Activated B cell treated with CpG ODN at 0.5 μM for 24 hours (primary cell): ENCODE measurements around the gene TEKTIP1. TPM values are rescaled to one million over a fixed set of nuclear protein-coding genes. Genes with fewer than 3 reads are reported as not detected.

Experiments used
- ATAC-seq: fragments of 200-7000 bp; cut with Tn5 transposase; one replicate; pipeline ENCODE4 v1.10.0; 2021; ENCODE audit warnings: low read depth, mild to moderate bottlenecking, moderate library complexity
- CTCF ChIA-PET: fragments of 350-600 bp; sonication (Branson Sonifier 250); formaldehyde crosslinking; loops from one replicate; lab custom pipeline; 2021; ENCODE audit warnings: antibody characterized with exemption; lab: Charles Lee
- POLR2A ChIA-PET: fragments of 350-600 bp; sonication (Branson Sonifier 250); formaldehyde crosslinking; loops from one replicate; lab custom pipeline; 2021; ENCODE audit warnings: antibody characterized with exemption; lab: Charles Lee
- DNase-seq: peaks from one replicate; pipeline ENCODE4 v3.0.0; 2022
- H3K27ac Mint-ChIP-seq: one replicate; pipeline ENCODE4 v1.8.0; 2020; ENCODE audit warnings: mixed read lengths
- H3K27me3 Mint-ChIP-seq: one replicate; pipeline ENCODE4 v1.8.0; 2021; ENCODE audit warnings: mixed read lengths
- H3K36me3 Mint-ChIP-seq: one replicate; pipeline ENCODE4 v1.8.0; 2021; ENCODE audit warnings: low read depth, mixed read lengths
- H3K4me1 Mint-ChIP-seq: one replicate; pipeline ENCODE4 v1.8.0; 2021; ENCODE audit warnings: mixed read lengths
- H3K4me3 Mint-ChIP-seq: one replicate; pipeline ENCODE4 v1.8.0; 2020; ENCODE audit warnings: mild to moderate bottlenecking, mixed read lengths
- H3K9me3 Mint-ChIP-seq: one replicate; pipeline ENCODE4 v1.8.0; 2020; ENCODE audit warnings: mixed read lengths
- CTCF ChIP-seq: fragments of 200-600 bp; IDR thresholded peaks from one replicate; pipeline ENCODE4 v1.8.0; 2022; ENCODE audit warnings: antibody characterized with exemption, mild to moderate bottlenecking
- intact Hi-C: fragments of 100-400 bp; cut with micrococcal nuclease; formaldehyde crosslinking; loops from one replicate; pipeline ENCODE4 v1.15.1; 2024
- total RNA-seq: library from RNA; stranded (reverse); gene quantifications from 2 replicates; pipeline ENCODE4 v1.2.3, GENCODE V29; 2022

TEKTIP1 gene
- total RNA-seq, 1 donor from 2014 or later: 7.1 TPM

- no peak for DNase-seq
- peak overlapping the region; percentile 86 for H3K27ac Mint-ChIP-seq
- ATAC-seq: no peak
Measured at GRCh38 chr19:3554254-3555083, 15.5 kb downstream of the TEKTIP1 start.

GRCh38 chr19:3555653-3556422 lies 16.9 kb downstream of the TEKTIP1 start:
- intact Hi-C loops: loop anchor here (2.0 to 10.0 kb wide), 5 partner anchors 49 to 509 kb away; partner anchors contain the start of genes APBA3, CACTIN, FZR1 and MRPL54
- POLR2A ChIA-PET: interaction anchor here (0.5 to 3.0 kb wide), 10 partner anchors 9 to 1963 kb away, joined by 3 to 13 read pairs (median 4); partner anchors contain the start of gene MRPL54

More at GRCh38 chr19:3554254-3555083, 15.5 kb downstream of the TEKTIP1 start:
- peaks cover 65% of the 10 kb centered on the region for H3K4me1 Mint-ChIP-seq
- H3K9me3 Mint-ChIP-seq: no peaks in the 10 kb centered on the region
- peaks cover 11% of the 10 kb centered on the region for H3K36me3 Mint-ChIP-seq
- intact Hi-C loops: loop anchor here (5.0 to 10.0 kb wide), 4 partner anchors 47 to 510 kb away; partner anchors contain the start of genes APBA3, FZR1, MRPL54 and TBXA2R
- no peaks in the 10 kb centered on the region for H3K27me3 Mint-ChIP-seq
- peak overlapping the region; percentile 71 for H3K4me3 Mint-ChIP-seq
- ChIA-PET CTCF (interaction anchor here (0.7 to 6.0 kb wide), 2 partner anchors 9 to 11 kb away, joined by 4 to 37 read pairs; no protein-coding TSS in a partner anchor), POLR2A (interaction anchor here (0.8 to 1.5 kb wide), 5 partner anchors 10 to 38 kb away, joined by 3 to 13 read pairs (median 4); partner anchors contain the start of gene HMG20B)
- TF ChIP-seq CTCF: no peak

GRCh38 chr19:3556423-3556977 lies 17.5 kb downstream of the TEKTIP1 start:
- no peaks in the 10 kb centered on the region for H3K9me3 Mint-ChIP-seq
- intact Hi-C loops: loop anchor here (2.0 to 10.0 kb wide), 5 partner anchors 49 to 508 kb away; partner anchors contain the start of genes APBA3, CACTIN, FZR1 and MRPL54
- ChIA-PET CTCF (interaction anchor here (1.0 to 6.0 kb wide), 3 partner anchors 11 to 109 kb away, joined by 3 to 37 read pairs (median 3); partner anchors contain the start of gene GIPC3), POLR2A (interaction anchor here (0.5 to 3.0 kb wide), 12 partner anchors 10 to 1963 kb away, joined by 3 to 13 read pairs (median 4); partner anchors contain the start of gene MRPL54)
- H3K4me1 Mint-ChIP-seq: peaks cover 64% of the 10 kb centered on the region
- no peaks in the 10 kb centered on the region for H3K27me3 Mint-ChIP-seq
- H3K27ac Mint-ChIP-seq: peak overlapping the region; percentile 81
- peak overlapping the region; percentile 89 for H3K4me3 Mint-ChIP-seq
- H3K36me3 Mint-ChIP-seq: peaks cover 6% of the 10 kb centered on the region
- ATAC-seq (no peak), DNase-seq (no peak)
- no peak for TF ChIP-seq CTCF

More at GRCh38 chr19:3555653-3556422, 16.9 kb downstream of the TEKTIP1 start:
- CTCF ChIA-PET: interaction anchor here (6.0 kb wide), 1 partner anchor 10 kb away, joined by 37 read pairs; no protein-coding TSS in a partner anchor
- H3K27me3 Mint-ChIP-seq: no peaks in the 10 kb centered on the region
- H3K4me1 Mint-ChIP-seq: peaks cover 67% of the 10 kb centered on the region
- peak overlapping the region; percentile 81 for H3K27ac Mint-ChIP-seq
- H3K4me3 Mint-ChIP-seq: peak overlapping the region; percentile 89
- DNase-seq (no peak), ATAC-seq (no peak)
- TF ChIP-seq CTCF: no peak
- no peaks in the 10 kb centered on the region for H3K9me3 Mint-ChIP-seq
- peaks cover 7% of the 10 kb centered on the region for H3K36me3 Mint-ChIP-seq

- no peak for TF ChIP-seq CTCF
- H3K27ac Mint-ChIP-seq: peak overlapping the region; percentile 81
- H3K27me3 Mint-ChIP-seq: no peaks in the 10 kb centered on the region
- CTCF ChIA-PET: interaction anchor here (1.0 to 6.0 kb wide), 3 partner anchors 11 to 109 kb away, joined by 3 to 37 read pairs (median 3); partner anchors contain the start of gene GIPC3
- DNase-seq (peak; percentile 57), ATAC-seq (peak; percentile 20)
- peaks cover 60% of the 10 kb centered on the region for H3K4me1 Mint-ChIP-seq
- intact Hi-C loops: loop anchor here (1.0 to 10.0 kb wide), 6 partner anchors 15 to 508 kb away; partner anchors contain the start of genes APBA3, CACTIN, FZR1 and HMG20B
- H3K36me3 Mint-ChIP-seq: peaks cover 6% of the 10 kb centered on the region
- H3K9me3 Mint-ChIP-seq: no peaks in the 10 kb centered on the region
- POLR2A ChIA-PET: interaction anchor here (0.5 to 3.0 kb wide), 11 partner anchors 11 to 710 kb away, joined by 3 to 13 read pairs (median 3); partner anchors contain the start of gene MRPL54
- peak overlapping the region; percentile 89 for H3K4me3 Mint-ChIP-seq
Measured at GRCh38 chr19:3556978-3557460, 18.0 kb downstream of the TEKTIP1 start.
